Measurements from ENCODE around the gene RNU1-4.
"Not testable (repeated sequence)": the region's sequence is repeated elsewhere in the genome, so short reads cannot be mapped to it uniquely, and the experiment has no call there.

The RNU1-4 gene

DNA sequence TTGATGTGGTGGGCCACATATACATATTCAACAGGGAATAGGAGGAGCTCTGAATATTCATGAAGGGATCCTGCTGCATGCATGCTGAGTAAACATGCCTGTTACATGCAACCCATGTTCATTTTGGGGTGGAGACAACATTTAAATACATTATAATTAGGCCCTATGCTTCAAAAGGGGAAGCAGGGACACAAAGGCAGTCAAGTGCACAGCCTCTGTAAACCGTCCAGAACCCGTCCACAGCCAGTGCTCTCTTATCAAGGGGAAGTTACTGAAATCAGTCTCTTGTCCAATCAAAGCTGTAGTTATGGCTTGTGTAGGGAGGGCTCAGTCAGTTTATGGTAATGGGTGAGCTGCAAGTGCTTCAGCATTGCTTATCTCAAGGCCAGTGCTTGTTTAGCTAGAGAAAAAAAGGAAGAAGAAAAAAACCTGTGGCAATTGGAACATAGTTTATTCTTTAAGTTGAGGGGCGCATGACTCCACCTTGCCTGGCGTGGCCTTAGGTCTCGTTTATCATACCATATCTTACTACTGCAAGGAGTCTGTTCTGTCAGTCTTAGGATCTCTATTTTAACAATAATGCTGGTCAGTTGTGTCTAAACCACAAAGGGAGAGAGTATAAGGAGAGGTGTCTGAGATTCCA is 7.9 kb upstream of the RNU1-4 start:
- not testable (repeated sequence) for DNase-seq

DNA sequence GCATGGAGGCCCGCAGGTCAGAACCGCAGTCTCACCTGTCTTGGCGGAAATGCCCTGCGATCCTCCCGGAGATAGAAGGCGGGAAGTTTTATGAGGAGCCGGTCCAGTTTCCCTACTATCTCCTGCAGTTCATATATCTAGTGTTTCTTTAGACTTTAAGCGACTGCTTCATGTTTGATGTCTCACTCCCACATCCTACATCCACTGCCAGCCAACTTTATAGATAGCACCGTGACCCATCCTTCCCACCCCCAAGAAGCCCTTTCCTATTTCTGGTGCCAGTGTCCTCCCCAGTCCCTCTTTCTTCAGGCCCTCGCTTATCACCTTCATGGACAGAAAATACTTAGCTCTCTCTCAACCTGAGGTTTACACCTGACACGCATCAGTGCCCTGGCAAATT is 914 bp downstream of the RNU1-4 start:
- DNase-seq: not testable (repeated sequence)

DNA sequence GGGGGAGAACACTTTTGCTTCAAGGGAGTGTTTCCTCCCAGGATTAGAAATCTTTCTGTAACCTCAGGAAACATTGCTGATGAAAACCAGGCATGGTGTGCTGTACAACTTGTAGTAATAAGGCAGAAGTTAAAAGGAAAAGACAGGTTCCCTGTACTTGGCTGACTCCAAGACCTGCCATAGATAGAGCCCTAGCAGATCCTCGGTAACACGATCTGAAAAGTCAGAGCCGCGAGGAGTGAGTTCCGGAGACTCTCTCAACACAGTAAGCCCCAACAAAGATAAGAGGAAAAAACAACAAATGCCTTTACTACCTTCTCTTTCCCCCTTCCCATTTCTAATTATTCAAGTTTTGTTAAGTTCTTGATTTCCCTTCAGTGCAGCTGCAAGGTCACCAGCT is 7.3 kb downstream of the RNU1-4 start:
- DNase-seq: not testable (repeated sequence)

DNA sequence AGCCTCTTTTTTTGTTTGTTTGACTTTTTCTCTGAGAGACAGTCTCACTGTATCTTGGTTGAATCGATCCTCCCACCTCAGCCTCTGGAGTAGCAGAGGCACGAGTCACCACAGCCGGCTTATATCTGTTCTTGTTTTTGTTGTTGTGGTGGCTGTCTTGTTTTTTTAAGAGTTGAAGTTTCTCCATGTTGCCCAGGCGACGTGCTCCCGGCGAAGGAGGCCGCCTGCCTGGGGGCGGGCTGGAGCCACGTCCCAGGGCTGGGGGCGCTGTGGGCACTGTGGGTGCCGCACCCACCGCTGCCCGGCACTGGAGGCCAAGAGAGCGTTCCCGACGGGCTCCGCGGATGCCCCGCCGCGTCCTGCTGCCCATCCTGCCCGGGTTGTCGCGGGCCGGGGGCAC is 8.4 kb downstream of the RNU1-4 start:
- not testable (repeated sequence) for DNase-seq

DNA sequence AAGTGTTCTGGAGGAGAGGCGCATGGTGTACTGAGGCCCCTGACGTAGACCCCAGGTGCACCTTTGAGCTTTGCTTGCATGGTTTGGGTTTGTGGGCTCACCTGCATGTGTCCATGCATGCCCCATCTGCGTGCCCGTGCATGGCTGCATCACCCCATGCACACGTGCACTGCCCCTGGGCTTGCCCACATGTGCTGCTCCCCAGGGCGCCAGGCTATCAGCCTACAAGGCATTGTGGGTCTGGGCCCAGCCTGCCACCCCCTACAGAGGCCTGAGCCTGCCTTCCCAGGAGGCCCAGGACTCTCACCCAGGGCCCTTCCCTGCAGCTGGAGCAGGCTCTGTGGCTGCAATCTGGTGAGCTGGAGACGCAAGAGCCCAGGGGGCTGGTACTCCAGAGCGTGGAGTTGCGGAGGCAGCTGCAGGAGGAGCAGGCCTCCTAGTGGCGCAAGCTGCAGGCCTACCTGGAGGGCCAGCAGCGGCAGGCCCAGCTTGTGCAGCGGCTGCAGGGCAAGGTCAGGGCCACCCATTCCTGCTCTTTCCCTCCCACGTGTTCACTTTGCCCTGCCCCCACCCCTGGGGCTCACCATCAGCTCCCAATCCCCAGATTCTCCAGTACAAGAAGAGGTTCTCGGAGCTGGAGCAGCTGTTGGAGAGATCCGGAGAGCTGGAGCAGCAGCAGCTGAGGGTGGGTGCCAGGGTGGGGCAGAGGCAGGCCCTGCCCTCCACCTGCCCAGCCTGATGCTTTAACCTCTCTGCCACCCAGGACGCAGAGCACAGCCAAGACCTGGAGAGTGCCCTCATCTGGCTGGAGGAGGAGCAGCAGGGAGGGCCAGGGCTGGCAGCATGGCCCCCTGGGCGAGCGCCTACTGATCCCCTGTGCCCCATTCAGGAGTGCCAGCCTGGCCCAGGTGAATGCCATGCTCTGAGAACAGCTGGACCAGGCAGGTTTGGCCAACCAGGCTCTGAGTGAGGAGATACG is 9.9 kb downstream of the RNU1-4 start:
- not testable (repeated sequence) for DNase-seq

DNA sequence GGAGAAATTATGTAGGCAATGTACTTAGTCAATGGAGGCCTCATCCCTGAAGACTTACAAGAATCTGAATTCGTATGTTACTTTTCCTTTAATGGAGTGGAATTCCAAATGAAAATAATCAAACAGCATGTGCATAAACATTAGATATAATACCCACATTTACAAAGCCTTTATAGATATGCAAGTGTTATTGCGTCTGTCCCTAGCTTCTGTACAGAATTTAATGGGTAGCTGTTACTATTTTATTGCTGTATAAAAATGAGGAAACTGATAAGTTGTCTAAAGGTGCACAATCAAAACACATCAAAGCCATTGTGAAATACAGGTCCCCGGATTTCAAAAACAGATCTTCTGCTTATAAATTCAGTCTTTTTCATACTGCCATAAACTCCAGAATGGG is 12.5 kb downstream of the RNU1-4 start:
- DNase-seq: not testable (repeated sequence)

DNA sequence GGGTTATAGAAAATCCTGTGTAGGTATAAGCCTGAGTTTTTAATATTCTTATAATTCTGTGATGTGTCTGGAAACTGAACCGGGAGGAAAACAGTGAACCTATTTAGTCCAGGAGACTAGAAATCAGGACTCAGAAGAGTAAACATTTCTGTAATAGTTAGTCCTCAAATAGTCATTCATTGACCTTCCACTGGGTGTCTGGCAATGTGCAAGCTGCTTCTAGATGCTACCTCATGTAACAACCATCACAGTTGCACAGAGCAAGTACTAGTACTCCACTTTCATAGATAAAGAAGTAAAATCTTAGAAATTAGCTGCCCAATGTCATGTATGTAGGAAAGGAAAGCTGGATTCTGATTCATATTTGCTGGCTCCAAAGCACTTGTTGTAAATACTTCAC is 15.1 kb downstream of the RNU1-4 start:
- DNase-seq: not testable (repeated sequence)

DNA sequence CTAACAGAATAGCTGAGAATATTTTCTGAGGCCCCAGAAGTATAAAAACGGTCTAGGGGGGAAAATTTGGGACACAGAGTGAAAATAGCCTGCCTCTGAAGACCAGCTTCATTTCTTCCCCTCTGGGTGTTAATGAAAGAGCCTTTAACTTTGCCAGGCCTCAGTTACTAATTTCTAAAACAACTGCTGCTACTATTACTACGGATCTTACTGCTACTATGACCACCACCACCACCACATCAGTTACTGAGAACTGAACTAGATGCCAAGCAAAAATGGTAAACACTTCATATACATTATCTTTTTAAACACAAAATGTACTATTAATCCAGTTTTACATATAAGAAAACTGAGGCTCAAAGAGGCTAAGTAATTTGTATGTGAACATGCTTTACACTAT is 15.6 kb downstream of the RNU1-4 start:
- DNase-seq: not testable (repeated sequence)

DNA sequence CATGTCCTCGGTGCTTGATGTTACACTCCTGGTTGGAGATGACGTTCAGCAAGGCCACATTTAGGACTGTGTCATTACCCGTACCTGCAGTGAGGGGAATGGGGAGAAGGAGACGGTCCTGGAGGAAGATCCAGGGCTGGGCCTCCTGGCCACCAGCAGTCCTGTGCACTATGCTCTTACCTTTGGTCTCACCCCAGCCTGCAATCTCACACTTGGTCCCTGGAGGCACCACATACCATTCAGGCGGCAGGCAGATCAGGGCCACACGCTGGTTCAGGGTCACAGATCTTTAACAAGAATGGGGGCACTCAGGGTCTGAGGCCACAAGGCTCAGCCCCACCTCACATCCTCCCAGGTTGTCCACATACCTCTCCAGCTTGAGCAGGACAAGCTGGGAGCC is 17.3 kb downstream of the RNU1-4 start:
- DNase-seq: not testable (repeated sequence)

DNA sequence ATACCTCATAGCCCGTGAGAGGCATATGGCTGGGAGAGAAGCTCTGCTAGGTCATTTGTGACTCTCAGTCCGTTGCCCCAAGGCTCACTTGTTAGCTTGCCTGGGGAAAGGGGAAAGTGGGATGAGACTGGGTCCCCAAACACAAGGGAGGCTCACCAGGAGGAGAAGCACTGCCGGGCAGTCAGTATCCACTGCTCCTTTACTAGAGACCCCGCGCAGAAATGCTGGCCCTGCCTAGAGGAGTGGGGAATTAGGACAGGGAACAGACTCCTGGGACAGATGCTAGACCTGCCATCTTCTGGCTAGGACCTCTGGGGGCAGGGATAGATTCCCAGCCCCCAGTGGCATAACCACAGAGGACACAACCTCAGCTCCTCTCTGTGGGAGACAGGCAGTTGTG is 17.7 kb downstream of the RNU1-4 start:
- DNase-seq: not testable (repeated sequence)

DNA sequence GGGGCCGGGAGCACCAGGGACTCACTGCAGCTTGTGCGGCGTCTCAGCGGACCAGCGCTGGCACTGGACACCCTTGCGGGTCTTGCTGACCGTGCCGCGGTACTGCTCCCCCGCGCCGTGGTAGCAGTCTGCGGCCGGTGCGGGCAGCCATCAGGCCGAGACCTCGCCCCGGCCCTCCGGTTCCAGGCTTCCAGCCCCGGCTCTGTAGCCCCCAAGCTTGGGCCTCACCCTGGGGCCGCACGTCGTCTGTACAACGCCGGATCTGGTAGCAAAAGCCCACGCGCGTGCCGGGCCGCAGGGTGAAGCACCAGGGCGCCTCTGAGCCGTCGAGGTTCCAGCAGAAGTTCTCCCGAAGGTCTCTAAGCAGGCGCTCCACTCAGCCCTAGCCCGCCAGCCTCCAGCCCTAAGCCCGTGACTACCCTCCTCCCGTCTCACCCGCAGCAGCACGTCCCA is 18.8 kb downstream of the RNU1-4 start:
- DNase-seq: not testable (repeated sequence)

DNA sequence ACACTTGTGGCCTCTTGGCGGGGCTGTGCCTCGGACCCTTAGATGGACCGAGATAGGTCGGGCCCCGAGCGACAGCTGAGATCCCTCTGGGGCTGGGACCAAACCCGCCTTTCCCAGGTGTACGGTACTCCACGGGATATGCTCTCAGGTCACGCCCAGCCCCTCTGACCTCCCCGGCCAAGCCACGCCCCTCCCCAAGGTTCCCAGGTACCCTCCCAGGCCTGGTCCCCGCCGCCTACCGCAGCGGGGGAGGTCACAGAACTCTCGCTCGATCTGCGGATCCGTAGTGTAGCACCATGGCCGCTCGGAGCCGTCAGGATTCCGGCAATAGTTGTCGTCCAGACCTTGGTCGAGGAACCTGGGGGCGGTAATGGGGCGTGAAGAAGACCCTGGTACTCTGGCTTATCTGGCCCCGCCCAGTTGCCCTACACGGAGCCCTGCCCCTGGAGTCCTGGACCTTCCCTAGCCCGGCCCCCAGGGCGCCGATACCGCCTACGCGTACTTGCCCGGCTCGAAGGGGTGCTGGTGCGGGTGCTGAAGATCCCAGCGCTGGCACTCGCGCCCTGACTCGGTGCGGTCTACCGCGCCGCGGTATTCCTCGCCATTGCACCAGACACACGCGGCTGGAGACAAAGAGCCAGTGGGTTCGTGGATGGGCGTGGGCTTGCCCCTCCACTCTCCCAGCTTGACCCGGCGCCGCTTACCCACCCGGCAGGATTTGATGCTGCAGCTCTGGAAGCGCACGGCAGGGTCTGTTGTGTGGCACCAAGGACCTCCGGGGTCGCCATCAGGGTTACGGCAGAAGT is 19.5 kb downstream of the RNU1-4 start:
- DNase-seq: not testable (repeated sequence)

DNA sequence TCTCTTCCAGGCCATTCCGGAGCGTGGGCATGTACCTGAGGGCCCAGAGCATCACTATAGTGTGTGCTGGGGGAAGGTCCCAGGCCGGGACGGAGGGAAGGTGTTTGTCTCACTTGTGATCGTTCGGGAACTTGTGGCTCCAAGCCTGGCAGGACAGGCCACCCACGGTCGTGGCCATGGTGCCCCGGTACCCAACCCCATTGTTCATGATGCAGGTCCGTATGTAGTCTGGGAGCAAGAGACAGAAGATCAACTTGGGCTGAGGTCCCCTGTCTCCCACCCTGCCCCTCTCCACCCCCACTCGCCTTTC is 20.1 kb downstream of the RNU1-4 start:
- not testable (repeated sequence) for DNase-seq

DNA sequence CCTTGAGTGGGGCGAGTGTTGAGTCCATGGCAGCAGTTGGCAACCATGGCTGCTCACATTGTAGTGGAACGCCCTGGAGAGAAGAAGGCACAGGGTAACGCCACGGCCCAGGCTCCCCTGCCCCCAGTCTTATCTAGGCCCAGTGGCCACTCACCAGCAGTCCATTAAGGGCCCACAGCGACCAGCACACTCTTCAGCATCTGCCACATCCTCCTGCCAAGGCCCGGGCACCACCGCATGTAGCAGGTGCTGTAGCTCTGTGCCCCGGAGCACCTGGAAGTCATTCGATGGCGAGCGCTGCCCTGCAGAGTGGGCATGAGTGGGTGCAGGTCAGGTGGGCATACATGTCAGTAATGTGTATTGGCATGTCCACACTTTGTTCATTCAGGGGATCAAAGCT is 20.5 kb downstream of the RNU1-4 start:
- not testable (repeated sequence) for DNase-seq

DNA sequence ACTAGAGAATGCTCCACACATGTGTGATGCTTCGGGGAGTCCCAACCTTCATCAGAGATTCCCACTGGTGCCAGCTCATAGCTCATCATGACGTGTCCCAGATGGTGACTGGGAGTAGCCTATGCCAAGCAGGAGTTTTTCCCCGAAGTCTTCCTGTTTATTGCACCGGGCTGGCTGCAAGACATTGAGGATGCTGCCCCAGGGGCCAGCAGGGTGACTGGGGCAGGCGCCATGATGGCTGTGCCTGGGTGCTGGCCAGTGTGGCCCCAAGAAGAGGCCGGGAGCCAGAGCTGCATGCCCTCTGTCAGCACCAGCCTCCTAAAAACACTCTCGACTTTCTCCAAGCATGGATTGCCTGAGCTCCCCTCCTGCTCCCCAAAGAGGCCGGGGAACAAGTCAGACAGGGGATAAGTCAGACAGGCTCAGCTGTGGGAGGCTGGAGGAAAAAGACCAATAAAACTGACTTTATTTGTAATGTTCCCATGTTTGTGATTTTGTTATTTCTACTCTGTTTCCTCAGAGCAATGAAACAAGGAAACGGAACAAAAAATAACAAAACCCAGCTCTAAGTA is 24.0 kb downstream of the RNU1-4 start:
- DNase-seq: not testable (repeated sequence)

DNA sequence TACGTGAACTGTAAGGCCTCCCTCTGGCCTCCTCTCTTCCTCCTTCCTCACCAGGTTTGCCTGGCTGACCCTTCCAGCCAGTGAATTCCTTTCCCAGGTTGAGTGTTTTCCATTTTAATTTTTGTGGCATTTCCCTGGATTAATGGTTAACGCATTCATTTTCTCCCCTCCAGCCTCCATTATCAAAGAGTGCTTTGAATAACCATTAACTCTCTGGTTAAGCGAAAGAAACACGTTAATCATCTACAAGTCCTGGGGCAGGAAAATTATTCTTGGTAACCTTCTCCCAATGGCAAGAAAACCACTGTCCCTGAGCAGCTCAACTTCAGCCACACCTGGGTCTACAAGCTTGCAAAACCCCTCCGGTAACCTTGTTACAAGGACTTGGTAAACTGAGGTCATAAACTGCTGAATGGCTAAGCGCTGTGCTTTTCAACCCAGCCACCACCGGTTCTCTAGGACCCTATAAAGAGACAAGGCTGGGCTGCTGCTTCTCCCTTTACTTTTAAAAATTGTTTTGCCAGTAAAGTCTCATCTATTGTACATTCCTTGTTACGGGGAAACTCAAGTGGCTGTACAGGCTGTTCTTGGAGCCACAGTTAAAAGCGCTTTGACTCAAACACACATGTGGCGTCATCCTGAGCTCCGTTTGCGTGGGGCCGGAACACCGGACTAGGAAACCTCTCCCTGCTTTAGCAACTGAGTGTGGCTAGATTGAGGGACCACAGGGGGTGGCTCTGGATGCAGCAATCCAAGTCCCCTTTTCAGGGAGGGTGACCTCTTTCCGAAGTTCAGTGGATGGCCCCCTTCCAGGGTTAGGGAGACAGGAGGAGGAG is 24.7 kb downstream of the RNU1-4 start:
- DNase-seq: not testable (repeated sequence)

DNA sequence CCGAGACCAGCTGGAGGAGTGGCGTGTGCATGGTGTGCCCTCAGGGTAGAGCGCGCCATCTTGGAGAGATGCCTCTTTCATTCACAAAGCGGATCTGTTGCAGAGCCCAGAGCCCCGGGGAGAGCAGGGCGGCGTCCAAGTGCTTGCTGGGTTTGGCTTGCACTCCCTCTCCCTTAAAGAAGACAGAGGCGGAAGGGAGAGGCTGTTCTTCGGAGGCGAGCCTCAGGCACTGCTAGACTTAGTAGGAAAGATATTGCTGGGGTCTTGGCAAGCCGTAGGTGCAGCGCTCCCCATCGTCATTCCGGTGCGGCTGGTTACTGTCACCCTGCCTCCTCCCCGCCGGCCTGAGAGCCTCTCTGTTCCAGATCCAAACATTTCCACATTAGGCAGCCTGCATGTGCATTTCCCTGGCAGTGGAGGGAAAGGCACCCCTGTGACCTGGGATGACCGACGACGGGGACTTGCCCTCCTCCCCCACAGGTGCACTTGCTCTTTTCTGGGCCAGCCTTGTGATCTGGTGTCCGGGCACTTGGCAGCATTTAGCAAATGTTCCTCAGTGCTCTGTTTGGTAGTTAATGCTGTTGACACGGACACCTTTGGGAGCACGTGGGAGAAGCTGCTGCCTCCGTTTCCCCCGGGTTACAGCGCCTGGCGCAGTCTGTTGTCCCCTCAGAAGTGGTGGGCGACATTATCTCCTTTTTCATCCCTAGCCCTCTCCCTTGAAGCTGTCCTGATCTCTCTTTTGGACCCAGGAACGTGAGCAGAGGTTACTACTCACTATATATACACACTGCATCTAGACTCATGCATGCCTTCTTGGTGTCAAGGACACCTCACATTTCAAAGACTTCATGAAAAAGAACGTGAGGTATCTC is 25.7 kb downstream of the RNU1-4 start:
- not testable (repeated sequence) for DNase-seq

DNA sequence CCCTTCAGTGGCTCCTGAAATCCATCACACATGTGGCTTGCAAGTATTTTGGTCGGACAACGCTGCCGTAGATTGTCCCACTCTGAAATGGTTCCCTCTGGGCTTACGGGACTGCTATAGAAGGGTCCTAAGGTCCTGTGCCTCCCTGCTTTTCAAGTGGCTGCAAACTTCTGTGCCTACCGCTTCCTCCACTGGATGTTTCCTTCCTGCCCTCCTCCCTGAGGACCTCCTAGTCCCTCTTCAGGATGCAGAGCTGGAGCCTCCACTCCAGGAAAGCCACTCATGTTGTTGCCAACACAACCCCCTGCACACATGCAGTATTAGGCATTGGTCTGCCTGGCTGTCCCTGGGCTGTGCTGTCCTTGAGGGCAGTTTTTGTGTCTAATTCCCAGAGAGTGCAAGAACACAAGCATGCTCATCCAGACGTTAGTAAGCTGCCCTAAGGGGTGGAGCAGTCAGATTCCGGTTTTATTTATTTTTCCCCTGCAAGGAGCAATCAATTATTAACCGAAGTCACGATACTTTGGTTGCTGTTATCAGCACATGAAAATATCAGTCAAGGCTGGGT is 26.5 kb downstream of the RNU1-4 start:
- not testable (repeated sequence) for DNase-seq

DNA sequence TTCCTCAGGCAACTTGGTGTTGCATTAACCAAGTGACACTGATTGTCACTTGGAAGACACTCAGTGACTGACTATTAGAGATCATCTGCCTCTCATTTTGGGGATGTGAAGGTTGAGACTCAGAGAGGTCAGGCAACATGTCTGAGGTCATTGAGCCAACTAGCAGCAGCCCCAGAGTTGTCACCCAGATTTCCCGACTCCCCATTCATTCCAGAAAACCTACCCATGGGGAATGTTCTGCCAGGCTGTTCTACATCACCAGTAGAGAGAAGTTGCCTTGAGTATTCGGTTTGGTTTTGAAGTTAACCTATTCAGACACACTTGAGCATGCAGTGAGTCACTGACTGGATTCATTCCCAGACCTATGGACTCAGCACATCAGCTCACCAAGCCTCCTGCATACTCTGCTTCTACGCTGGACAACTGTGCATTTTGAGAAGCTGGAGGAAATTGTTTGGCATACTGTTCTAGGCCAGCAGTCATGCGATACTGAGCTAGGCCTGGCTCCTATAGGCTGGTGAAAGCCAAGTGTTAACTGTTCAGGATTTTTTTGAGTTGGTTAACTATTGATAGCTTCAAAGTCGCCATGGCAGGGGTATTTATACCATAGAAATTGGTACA is 29.9 kb downstream of the RNU1-4 start:
- DNase-seq: not testable (repeated sequence)
